GM13977 (cell line): ENCODE results near the gene TRRAP.

ENCODE experiments used
- DNase-seq: peaks from one replicate; pipeline ENCODE4 v3.0.0; 2012; ENCODE audit warnings: low spot score
- CTCF ChIP-seq: IDR thresholded peaks from 2 replicates; pipeline ENCODE4 v1.5.1; 2012; ENCODE audit warnings: mild to moderate bottlenecking, control low read depth; ENCODE audit not compliant: insufficient read depth; ENCODE audit errors: extremely low read depth, missing control alignments
- in situ Hi-C: fragments of 300-500 bp; cut with MboI; formaldehyde crosslinking; loops from one replicate; pipeline ENCODE4 v1.12.0; 2022; ENCODE audit warnings: low sequenced_read_pairs, low pct_unique_long_range_greater_than_20kb, mixed read lengths, inconsistent platforms; ENCODE audit not compliant: unreplicated experiment

Gene TRRAP

GRCh38 chr7:98963305-98963704, 85.0 kb downstream of the TRRAP start:
- DNase-seq: no peak
- in situ Hi-C loops: no loop called here
- TF ChIP-seq CTCF: no peak

- no peak for TF ChIP-seq CTCF
- in situ Hi-C loops: no loop called here
- DNase-seq: no peak
Observed at GRCh38 chr7:98964596-98964995, 86.3 kb downstream of the TRRAP start.

DNA sequence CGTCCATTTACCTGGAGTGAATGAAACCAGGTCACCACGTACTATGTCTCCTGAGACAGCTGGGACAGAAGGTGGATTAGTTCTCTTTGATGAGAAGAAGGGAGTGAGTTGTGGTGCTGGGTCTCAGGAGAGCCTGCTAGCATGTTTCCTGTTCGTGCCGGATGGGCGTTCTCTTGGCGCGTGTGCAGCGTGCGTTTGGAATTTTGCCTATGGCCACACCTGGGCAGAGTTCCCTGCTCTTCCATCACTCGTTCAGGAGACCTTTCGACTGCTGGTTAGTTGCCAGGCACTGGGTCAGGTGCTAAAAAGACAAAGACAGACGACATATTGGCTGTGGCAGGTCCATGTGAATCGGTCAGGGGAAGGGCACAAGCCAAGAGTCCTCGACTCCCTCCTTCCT, 90.3 kb downstream of the TRRAP start:
- in situ Hi-C loops: no loop called here

DNA sequence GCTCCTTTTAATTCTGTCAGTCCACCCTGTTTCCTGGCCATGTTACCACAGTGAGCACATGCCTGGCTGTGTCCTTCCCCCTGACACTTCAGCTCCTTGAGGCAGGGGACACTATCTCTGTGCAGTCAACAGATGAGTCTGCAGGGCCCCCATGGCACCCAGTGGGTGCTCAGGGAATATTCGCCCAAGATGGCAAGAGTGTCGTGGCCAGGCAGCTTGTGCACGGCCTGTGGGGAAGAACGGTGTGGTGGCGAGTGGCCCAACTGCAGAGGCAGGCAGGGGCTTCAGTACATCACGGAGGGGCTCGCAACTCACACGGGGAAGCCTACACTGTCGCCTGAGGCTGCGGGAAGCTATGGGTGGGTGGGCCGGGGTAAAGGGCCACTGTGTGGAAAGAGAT, 91.1 kb downstream of the TRRAP start:
- TF ChIP-seq CTCF: no peak
- no peak for DNase-seq
- in situ Hi-C loops: no loop called here

More for the DNA sequence above, 90.3 kb downstream of the TRRAP start:
- no peak for TF ChIP-seq CTCF
- DNase-seq: no peak

DNA sequence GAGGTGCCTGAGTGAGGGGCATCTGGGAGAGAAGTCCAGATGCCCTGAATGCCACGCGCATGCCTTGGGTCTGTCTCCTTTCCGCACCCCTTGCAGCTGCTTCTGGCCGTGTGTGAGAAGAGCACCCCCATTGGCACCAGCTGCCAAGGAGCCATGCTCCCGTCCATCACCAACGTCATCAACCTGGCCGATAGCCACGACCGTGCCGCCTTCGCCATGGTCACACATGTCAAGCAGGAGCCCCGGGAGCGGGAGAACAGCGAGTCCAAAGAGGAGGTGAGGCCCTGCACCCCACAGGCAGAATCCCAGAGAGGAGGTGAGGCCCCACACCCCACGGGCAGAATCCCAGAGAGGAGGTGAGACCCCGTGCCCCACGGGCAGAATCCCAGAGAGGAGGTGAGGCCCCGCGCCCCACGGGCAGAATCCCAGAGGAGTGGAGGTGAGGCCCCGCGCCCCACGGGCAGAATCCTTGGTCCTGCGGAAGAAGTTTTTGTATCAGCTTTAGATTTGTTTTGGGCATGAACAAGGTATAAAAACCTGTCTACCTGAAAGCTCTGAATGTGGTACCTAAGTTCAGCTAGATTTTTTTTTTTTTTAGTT, 91.8 kb downstream of the TRRAP start:
- no peak for DNase-seq
- in situ Hi-C loops: no loop called here
- no peak for TF ChIP-seq CTCF

GRCh38 chr7:98970805-98971204, 92.5 kb downstream of the TRRAP start:
- no peak for DNase-seq
- TF ChIP-seq CTCF: no peak
- in situ Hi-C loops: no loop called here

DNA sequence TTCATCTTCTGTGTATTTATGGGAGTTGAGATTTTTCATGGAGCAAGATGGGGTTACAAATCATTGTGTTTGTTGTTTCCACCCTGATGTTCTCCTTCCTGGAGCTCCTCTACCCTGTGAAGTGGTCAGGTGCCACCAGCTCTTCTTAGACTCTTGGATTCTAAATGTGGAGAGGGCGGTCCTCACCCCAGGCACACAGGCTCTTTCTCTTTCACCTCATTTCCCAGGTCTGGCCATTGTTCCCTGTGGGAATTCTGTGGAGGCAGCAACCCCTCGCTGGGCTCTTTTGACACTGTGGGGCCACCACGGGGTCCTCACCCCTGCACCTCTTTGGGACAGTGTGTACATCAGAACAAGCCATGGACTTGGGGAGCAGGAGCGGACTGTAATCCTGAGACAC, 95.9 kb downstream of the TRRAP start:
- TF ChIP-seq CTCF: no peak
- DNase-seq: no peak
- in situ Hi-C loops: no loop called here
